ENCODE measurements around the gene SPATA32. TPM values are rescaled to one million over a fixed set of nuclear protein-coding genes. Genes with fewer than 3 reads are reported as not detected.

The SPATA32 gene
- total RNA-seq, 1 donor from 2014 or later = not detected

GRCh38 chr17:45271603-45272002, 9.7 kb upstream of the SPATA32 start:
- Mint-ChIP-seq H3K27me3 (ENCODE audit: unreplicated experiment) (peaks cover 2% of the 10 kb centered on the region), H3K36me3 (ENCODE audit: unreplicated experiment) (no peaks in the 10 kb centered on the region), H3K9me3 (ENCODE audit: unreplicated experiment) (no peaks in the 10 kb centered on the region), H3K27ac (ENCODE audit: unreplicated experiment) (no peak overlapping the region), H3K4me3 (ENCODE audit: unreplicated experiment) (no peak overlapping the region), H3K4me1 (ENCODE audit: low read depth, unreplicated experiment) (no peaks in the 10 kb centered on the region)
- DNase-seq = no peak
- no peak for TF ChIP-seq CTCF (IDR thresholded peaks at IDR 0.05; ENCODE audit: partially characterized antibody, unreplicated experiment)

- H3K9me3 Mint-ChIP-seq (ENCODE audit: unreplicated experiment) = no peaks in the 10 kb centered on the region
- H3K4me1 Mint-ChIP-seq (ENCODE audit: low read depth, unreplicated experiment) = no peaks in the 10 kb centered on the region
- no peak overlapping the region for H3K4me3 Mint-ChIP-seq (ENCODE audit: unreplicated experiment)
- H3K36me3 Mint-ChIP-seq (ENCODE audit: unreplicated experiment) = no peaks in the 10 kb centered on the region
- peak; percentile 74 for TF ChIP-seq CTCF (IDR thresholded peaks at IDR 0.05; ENCODE audit: partially characterized antibody, unreplicated experiment)
- H3K27me3 Mint-ChIP-seq (ENCODE audit: unreplicated experiment) = peaks cover 3% of the 10 kb centered on the region
- DNase-seq = peak; percentile 50
- H3K27ac Mint-ChIP-seq (ENCODE audit: unreplicated experiment) = no peak overlapping the region
Measured at GRCh38 chr17:45270828-45271418, 9.0 kb upstream of the SPATA32 start.

GRCh38 chr17:45269912-45270311, 8.0 kb upstream of the SPATA32 start:
- TF ChIP-seq CTCF (IDR thresholded peaks at IDR 0.05; ENCODE audit: partially characterized antibody, unreplicated experiment) = no peak
- Mint-ChIP-seq H3K36me3 (ENCODE audit: unreplicated experiment) (no peaks in the 10 kb centered on the region), H3K4me3 (ENCODE audit: unreplicated experiment) (no peak overlapping the region), H3K27me3 (ENCODE audit: unreplicated experiment) (peaks cover 2% of the 10 kb centered on the region), H3K4me1 (ENCODE audit: low read depth, unreplicated experiment) (no peaks in the 10 kb centered on the region), H3K9me3 (ENCODE audit: unreplicated experiment) (no peaks in the 10 kb centered on the region), H3K27ac (ENCODE audit: unreplicated experiment) (no peak overlapping the region)
- DNase-seq = no peak

GRCh38 chr17:45267436-45268055, 5.7 kb upstream of the SPATA32 start:
- Mint-ChIP-seq H3K27me3 (ENCODE audit: unreplicated experiment) (peaks cover 2% of the 10 kb centered on the region), H3K36me3 (ENCODE audit: unreplicated experiment) (no peaks in the 10 kb centered on the region), H3K9me3 (ENCODE audit: unreplicated experiment) (no peaks in the 10 kb centered on the region), H3K27ac (ENCODE audit: unreplicated experiment) (no peak overlapping the region), H3K4me3 (ENCODE audit: unreplicated experiment) (no peak overlapping the region), H3K4me1 (ENCODE audit: low read depth, unreplicated experiment) (no peaks in the 10 kb centered on the region)
- DNase-seq = no peak
- TF ChIP-seq CTCF (IDR thresholded peaks at IDR 0.05; ENCODE audit: partially characterized antibody, unreplicated experiment) = no peak

GRCh38 chr17:45266372-45266926, 4.6 kb upstream of the SPATA32 start:
- H3K36me3 Mint-ChIP-seq (ENCODE audit: unreplicated experiment) = no peaks in the 10 kb centered on the region
- no peaks in the 10 kb centered on the region for H3K9me3 Mint-ChIP-seq (ENCODE audit: unreplicated experiment)
- no peak overlapping the region for H3K27ac Mint-ChIP-seq (ENCODE audit: unreplicated experiment)
- peaks cover 2% of the 10 kb centered on the region for H3K27me3 Mint-ChIP-seq (ENCODE audit: unreplicated experiment)
- H3K4me3 Mint-ChIP-seq (ENCODE audit: unreplicated experiment) = no peak overlapping the region
- TF ChIP-seq CTCF (IDR thresholded peaks at IDR 0.05; ENCODE audit: partially characterized antibody, unreplicated experiment) = no peak
- H3K4me1 Mint-ChIP-seq (ENCODE audit: low read depth, unreplicated experiment) = no peaks in the 10 kb centered on the region
- DNase-seq = no peak

Data from glutamatergic neuron (in vitro differentiated cells).